Activated CD8-positive, alpha-beta memory T cell treated with anti-CD3 and anti-CD28 coated beads for 4 hours (primary cell): Measurements from ENCODE around the gene ERGIC1.

Experiments
- DNase-seq, 2 donors: peaks; one replicate each; pipeline ENCODE4 v3.0.0-alpha.2; 2020; ENCODE audit warnings: low read depth in 2 of 2

Gene ERGIC1

GRCh38 chr5:172920995-172921394 is 86.9 kb downstream of the ERGIC1 start:
- no peak for DNase-seq

GRCh38 chr5:172921906-172922305 is 87.9 kb downstream of the ERGIC1 start:
- DNase-seq: no peak

- no peak for DNase-seq
Measured at GRCh38 chr5:172923539-172923938, 89.5 kb downstream of the ERGIC1 start.

- no peak for DNase-seq
Measured at GRCh38 chr5:172925336-172925948, 91.4 kb downstream of the ERGIC1 start.

- no peak for DNase-seq
Measured at GRCh38 chr5:172926008-172926523, 92.0 kb downstream of the ERGIC1 start.

- DNase-seq: no peak
Measured at GRCh38 chr5:172926796-172927195, 92.7 kb downstream of the ERGIC1 start.

GRCh38 chr5:172929371-172929838 is 95.4 kb downstream of the ERGIC1 start:
- no peak for DNase-seq

- no peak for DNase-seq
Measured at GRCh38 chr5:172931001-172931536, 97.0 kb downstream of the ERGIC1 start.

GRCh38 chr5:172932313-172933017 is 98.4 kb downstream of the ERGIC1 start:
- DNase-seq: peak; percentile 35 to 47

GRCh38 chr5:172933238-172933637 is 99.2 kb downstream of the ERGIC1 start:
- DNase-seq: no peak

- DNase-seq: no peak
Measured at GRCh38 chr5:172935096-172935495, 101.0 kb downstream of the ERGIC1 start.

- DNase-seq: no peak
Measured at GRCh38 chr5:172936401-172936800, 102.3 kb downstream of the ERGIC1 start.

- no peak for DNase-seq
Measured at GRCh38 chr5:172939071-172939470, 105.0 kb downstream of the ERGIC1 start.

- DNase-seq: no peak
Measured at GRCh38 chr5:172939611-172940267, 105.7 kb downstream of the ERGIC1 start.

GRCh38 chr5:172940268-172941066 is 106.4 kb downstream of the ERGIC1 start:
- DNase-seq: no peak

GRCh38 chr5:172941067-172941516 is 107.0 kb downstream of the ERGIC1 start:
- no peak for DNase-seq

- DNase-seq: no peak
Measured at GRCh38 chr5:172942556-172942955, 108.5 kb downstream of the ERGIC1 start.

GRCh38 chr5:172943283-172943841 is 109.3 kb downstream of the ERGIC1 start:
- no peak for DNase-seq

- DNase-seq: no peak
Measured at GRCh38 chr5:172943906-172944305, 109.9 kb downstream of the ERGIC1 start.

- no peak for DNase-seq
Measured at GRCh38 chr5:172944741-172945140, 110.7 kb downstream of the ERGIC1 start.

- DNase-seq: no peak
Measured at GRCh38 chr5:172945151-172945550, 111.1 kb downstream of the ERGIC1 start.
